Smooth muscle cell of the brain vasculature (primary cell): Measurements from ENCODE around the gene BPIFB3.
"Not testable (repeated sequence)": the region's sequence is repeated elsewhere in the genome, so short reads cannot be mapped to it uniquely, and the experiment has no call there.

Source experiments
- DNase-seq: peaks from one replicate; pipeline ENCODE4 v3.0.0-alpha.2; 2012; ENCODE audit warnings: low read depth, low spot score

Gene BPIFB3

GRCh38 chr20:33113387-33113908 lies 59.7 kb downstream of the BPIFB3 start:
- DNase-seq, result no peak

DNA sequence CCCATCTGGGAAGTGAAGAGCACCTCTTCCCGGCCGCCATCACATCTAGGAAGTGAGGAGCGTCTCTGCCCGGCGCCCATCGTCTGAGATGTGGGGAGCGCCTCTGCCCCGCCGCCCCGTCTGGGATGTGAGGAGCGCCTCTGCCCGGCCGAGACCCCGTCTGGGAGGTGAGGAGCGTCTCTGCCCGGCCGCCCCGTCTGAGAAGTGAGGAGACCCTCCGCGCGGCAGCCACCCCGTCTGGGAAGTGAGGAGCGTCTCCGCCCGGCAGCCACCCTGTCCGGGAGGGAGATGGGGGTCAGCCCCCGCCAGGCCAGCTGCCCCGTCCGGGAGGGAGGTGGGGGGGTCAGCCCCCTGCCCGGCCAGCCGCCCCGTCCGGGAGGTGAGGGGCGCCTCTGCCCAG lies 61.8 kb downstream of the BPIFB3 start:
- not testable (repeated sequence) for DNase-seq

GRCh38 chr20:33119725-33120720 lies 66.3 kb downstream of the BPIFB3 start:
- no peak for DNase-seq

DNA sequence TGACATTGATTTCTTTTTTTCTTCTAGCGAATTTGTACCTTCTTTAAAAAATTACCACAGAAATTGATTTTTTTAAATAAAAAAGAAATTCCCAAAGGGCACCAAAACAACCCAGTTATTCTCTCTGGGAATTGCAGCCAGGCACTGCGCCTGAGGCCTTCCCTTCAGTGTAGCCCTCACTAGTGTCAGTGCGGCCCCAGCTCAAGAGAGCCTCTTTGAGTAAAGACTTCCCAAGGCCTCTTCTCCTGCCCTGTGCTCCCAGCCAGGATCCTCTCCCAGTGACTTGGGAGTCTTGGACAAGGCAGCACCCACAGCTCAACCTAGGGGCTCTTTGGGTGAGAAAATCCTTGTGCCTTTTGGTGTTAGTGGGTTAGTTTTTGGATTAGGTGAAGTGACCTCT lies 67.2 kb downstream of the BPIFB3 start:
- no peak for DNase-seq

- not testable (repeated sequence) for DNase-seq
These were observed 68.6 kb downstream of the BPIFB3 start for GRCh38 chr20:33122297-33122696.
